GM04504 (cell line): ENCODE measurements around the gene NOL7.

Experiments
- DNase-seq: peaks from one replicate; pipeline ENCODE4 v3.0.0-alpha.2; 2012; ENCODE audit warnings: low read depth

Gene NOL7

GRCh38 chr6:13597073-13597472 lies 18.1 kb upstream of the NOL7 start:
- DNase-seq = no peak

- DNase-seq = no peak
These were observed 15.1 kb upstream of the NOL7 start for GRCh38 chr6:13600036-13600435.

GRCh38 chr6:13604135-13604534 lies 11.0 kb upstream of the NOL7 start:
- DNase-seq = no peak

GRCh38 chr6:13604546-13605416 lies 10.4 kb upstream of the NOL7 start:
- DNase-seq = no peak

GRCh38 chr6:13605634-13606033 lies 9.5 kb upstream of the NOL7 start:
- no peak for DNase-seq

GRCh38 chr6:13611715-13612114 lies 3.4 kb upstream of the NOL7 start:
- DNase-seq = no peak

GRCh38 chr6:13613029-13613594 lies 2.0 kb upstream of the NOL7 start:
- DNase-seq = no peak

- DNase-seq = no peak
These were observed 809 bp upstream of the NOL7 start for GRCh38 chr6:13614126-13614925.

GRCh38 chr6:13615792-13616120 lies 621 bp downstream of the NOL7 start:
- peak; percentile 18 for DNase-seq

GRCh38 chr6:13617066-13617465 lies 1.9 kb downstream of the NOL7 start:
- no peak for DNase-seq

- DNase-seq = peak; percentile 3
These were observed 9.7 kb downstream of the NOL7 start for GRCh38 chr6:13624871-13625288.

- no peak for DNase-seq
These were observed 14.5 kb downstream of the NOL7 start for GRCh38 chr6:13629459-13630116.

- DNase-seq = no peak
These were observed 15.4 kb downstream of the NOL7 start for GRCh38 chr6:13630499-13630898.

- no peak for DNase-seq
These were observed 18.2 kb downstream of the NOL7 start for GRCh38 chr6:13633343-13633742.

- DNase-seq = no peak
These were observed 21.0 kb downstream of the NOL7 start for GRCh38 chr6:13635948-13636658.

- DNase-seq = no peak
These were observed 22.9 kb downstream of the NOL7 start for GRCh38 chr6:13638014-13638413.

GRCh38 chr6:13638626-13639025 lies 23.5 kb downstream of the NOL7 start:
- no peak for DNase-seq

- DNase-seq = no peak
These were observed 26.2 kb downstream of the NOL7 start for GRCh38 chr6:13641315-13641714.

GRCh38 chr6:13643125-13643524 lies 28.0 kb downstream of the NOL7 start:
- no peak for DNase-seq

- DNase-seq = no peak
These were observed 33.7 kb downstream of the NOL7 start for GRCh38 chr6:13648850-13649249.

GRCh38 chr6:13649393-13649792 lies 34.3 kb downstream of the NOL7 start:
- DNase-seq = no peak

GRCh38 chr6:13653296-13653695 lies 38.2 kb downstream of the NOL7 start:
- DNase-seq = no peak
